Germinal center (tissue), 1 donor: ENCODE results near the gene CTNNA2.
"Not testable (repeated sequence)": the region's sequence is repeated elsewhere in the genome, so short reads cannot be mapped to it uniquely, and the experiment has no call there.

ENCODE experiments used
- DNase-seq: peaks from one replicate; pipeline ENCODE4 v3.0.0; 2012; ENCODE audit warnings: mixed read lengths, low spot score

Gene CTNNA2

DNA sequence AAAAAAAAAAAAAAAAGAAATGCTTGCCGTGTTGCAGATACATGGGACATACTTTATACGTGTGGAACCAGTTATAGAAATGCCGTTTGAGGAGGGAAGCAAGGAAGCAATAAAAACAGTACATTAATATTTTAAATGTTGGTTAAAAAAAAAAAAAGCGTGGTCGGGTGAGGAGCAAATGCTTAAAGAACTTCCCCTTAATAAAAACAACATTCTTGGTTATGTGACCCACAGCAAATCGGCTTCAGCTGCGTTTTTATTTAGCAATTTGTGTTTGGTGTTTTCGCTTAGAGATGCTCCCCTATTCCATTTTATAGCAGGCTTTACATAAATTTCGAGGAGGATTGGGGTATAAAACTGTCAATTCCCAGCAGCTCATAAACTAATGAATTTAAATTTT, 568.1 kb downstream of the CTNNA2 start:
- no peak for DNase-seq

GRCh38 chr2:80086831-80087230, 574.0 kb downstream of the CTNNA2 start:
- no peak for DNase-seq

- no peak for DNase-seq
Measured at GRCh38 chr2:80091237-80091636, 578.4 kb downstream of the CTNNA2 start.

DNA sequence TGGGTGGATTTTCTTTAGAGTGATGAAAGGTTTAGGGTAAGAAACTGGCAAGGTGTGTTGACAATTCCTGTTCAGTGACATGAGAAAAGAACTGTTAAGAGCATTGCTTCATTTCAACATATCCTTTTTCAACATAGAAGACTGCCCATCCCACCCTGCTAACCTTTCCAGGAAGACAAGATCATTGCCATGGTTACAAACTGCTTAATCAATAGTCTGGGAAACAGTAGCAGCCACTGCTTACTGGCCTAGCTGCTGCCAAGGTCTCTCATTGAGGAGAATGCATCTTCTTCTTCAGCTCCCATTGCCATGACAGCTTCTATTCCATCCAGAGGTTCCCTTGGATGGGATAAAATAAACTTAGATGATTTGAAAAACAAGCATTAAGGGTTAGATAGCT, 579.6 kb downstream of the CTNNA2 start:
- DNase-seq: no peak

GRCh38 chr2:80098503-80098902, 585.7 kb downstream of the CTNNA2 start:
- DNase-seq: not testable (repeated sequence)

GRCh38 chr2:80102026-80102425, 589.2 kb downstream of the CTNNA2 start:
- no peak for DNase-seq

GRCh38 chr2:80105015-80105640, 592.3 kb downstream of the CTNNA2 start:
- DNase-seq: no peak

GRCh38 chr2:80111185-80111584, 598.3 kb downstream of the CTNNA2 start:
- no peak for DNase-seq

- DNase-seq: no peak
Measured at GRCh38 chr2:80112790-80113189, 599.9 kb downstream of the CTNNA2 start.

GRCh38 chr2:80113399-80113798, 600.5 kb downstream of the CTNNA2 start:
- DNase-seq: no peak

- DNase-seq: no peak
Measured at GRCh38 chr2:80114812-80115211, 602.0 kb downstream of the CTNNA2 start.

GRCh38 chr2:80117401-80117800, 604.5 kb downstream of the CTNNA2 start:
- no peak for DNase-seq

DNA sequence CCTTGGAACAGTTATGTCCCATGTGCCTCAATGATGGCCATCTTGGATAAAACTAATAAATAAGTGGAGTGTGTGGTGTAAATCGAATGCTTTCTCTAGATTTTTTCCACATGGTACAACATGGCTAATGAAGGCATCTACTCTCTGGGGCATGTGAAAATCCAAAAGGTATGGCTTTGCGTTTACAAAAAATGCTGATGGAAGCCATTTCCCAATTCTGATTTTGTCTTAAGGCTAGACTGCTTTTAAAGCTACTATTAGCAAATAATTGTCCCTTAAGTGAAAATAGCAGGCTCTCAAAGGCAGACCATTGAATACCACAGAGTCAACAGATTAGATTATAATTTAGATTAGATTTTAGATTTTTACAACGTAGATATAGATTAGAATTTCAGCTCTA, 608.0 kb downstream of the CTNNA2 start:
- DNase-seq: no peak

DNA sequence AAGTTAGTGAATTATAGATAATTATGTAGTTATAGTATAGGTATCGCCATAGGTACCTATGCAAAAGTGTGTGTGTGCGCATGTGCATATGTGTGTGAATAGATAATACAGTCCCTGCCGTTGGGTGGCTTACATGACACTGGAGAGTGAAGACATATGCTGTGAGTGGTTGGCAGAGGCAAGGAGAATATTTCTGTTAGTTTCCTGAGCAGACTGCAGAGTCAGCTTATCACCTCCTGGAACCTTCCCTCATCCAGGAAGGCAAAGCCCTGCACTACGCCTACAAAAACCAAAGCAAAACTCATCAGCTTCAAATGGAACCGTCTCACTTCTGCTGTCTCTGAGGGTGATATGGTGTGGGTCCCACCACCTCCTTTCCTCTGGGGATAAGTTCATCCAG, 609.8 kb downstream of the CTNNA2 start:
- no peak for DNase-seq

DNA sequence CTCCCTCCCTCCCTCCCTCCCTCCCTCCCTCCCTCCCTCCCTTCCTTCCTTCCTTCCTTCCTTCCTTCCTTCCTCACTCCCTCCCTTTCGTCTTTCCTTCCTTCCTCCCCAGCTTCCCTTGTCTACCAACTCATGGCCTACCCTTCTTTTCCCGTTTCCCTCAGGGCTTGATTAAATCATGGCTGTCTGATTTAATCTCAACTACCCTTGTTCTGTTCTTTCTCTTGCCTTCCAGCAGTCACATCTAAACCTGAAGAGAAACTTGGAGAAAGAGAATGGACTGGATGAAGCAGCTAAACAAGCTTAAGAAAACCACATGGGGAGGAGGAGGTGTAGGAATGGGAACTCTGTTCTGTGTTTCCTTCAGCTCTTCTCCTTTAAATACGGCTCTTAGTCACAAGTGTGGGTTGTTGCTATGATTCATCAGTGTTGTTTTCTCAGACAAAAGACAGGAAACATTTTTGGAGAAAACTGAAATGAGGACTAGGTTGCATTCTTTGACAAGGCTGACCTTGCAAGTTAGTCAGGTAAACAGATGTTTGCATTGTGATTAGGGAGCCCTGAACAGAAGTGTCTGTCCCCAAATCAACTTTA, 613.8 kb downstream of the CTNNA2 start:
- no peak for DNase-seq

DNA sequence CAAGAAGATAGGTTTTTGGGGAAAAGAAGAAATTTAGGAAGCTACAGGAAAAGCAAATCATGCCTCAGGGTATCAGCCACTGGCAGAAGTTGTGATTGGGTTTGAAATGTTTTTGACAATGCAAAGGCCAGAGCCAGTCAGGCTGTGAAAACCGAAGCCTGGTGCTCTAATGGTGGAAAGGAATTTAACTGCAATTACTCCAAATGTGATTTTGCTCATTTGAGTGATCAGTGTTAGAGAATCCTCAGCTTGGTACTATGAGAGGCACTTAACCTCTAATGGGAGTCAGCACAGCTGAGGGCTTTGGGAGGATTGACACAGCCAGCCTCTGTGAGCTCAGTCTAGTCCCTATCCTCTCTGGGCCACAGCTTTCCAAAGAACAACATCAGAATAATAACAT, 615.2 kb downstream of the CTNNA2 start:
- no peak for DNase-seq

DNA sequence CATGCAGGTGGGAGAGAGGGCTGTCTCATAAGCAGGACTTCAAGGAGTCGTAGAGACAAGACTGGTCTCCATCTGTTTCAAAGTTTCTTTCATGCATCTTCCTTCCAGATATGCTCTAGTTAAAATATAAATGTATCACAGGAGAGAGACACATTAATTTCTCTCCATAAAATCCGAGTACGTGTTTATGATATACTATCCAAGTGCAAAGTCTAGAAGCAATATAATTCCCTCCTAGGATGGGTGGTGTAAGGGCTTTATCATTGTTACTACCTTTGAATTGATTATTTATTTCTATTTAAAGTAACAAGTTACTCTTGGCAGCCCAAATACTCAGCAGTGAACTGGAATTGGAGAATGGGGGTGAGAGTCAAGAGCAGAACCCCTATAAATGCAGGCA, 619.4 kb downstream of the CTNNA2 start:
- no peak for DNase-seq

DNA sequence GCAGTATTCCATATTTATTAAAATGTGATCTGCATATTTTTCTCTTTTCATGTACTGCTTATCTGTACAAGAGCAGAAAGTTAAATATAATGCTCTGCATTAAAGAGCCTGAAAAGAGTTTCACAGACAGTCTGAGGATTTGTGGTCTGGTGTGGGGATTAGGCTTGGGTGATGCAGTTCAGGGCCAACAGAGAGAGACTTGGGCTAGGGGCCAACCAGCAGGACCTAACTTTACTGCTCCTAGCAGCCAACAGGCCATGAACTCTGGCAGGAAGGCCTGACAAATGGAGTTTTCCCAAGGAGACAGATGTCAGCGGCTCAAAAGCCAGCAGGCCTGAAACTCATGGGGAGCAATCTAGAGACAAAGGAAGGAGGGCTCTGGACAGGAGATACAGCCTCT, 622.1 kb downstream of the CTNNA2 start:
- DNase-seq: no peak

- no peak for DNase-seq
Measured at GRCh38 chr2:80136338-80136737, 623.5 kb downstream of the CTNNA2 start.

GRCh38 chr2:80139001-80139400, 626.1 kb downstream of the CTNNA2 start:
- no peak for DNase-seq

GRCh38 chr2:80141007-80141726, 628.3 kb downstream of the CTNNA2 start:
- DNase-seq: no peak

GRCh38 chr2:80145499-80145898, 632.6 kb downstream of the CTNNA2 start:
- no peak for DNase-seq

GRCh38 chr2:80146757-80147156, 633.9 kb downstream of the CTNNA2 start:
- DNase-seq: not testable (repeated sequence)

- DNase-seq: no peak
Measured at GRCh38 chr2:80147690-80148089, 634.8 kb downstream of the CTNNA2 start.
